H1 (cell line): ENCODE results near the gene DNAAF5. TPM values are rescaled to one million over a fixed set of nuclear protein-coding genes. Genes with fewer than 3 reads are reported as not detected.

Experiments
- FOSL1 ChIP-seq: IDR thresholded peaks from 2 replicates; pipeline ENCODE4 v1.6.1; 2011; ENCODE audit warnings: mild to moderate bottlenecking, low read depth, low read length, moderate library complexity; ENCODE audit not compliant: insufficient read depth
- GABPA ChIP-seq: IDR thresholded peaks from 2 replicates; pipeline ENCODE4 v1.6.1; 2011; ENCODE audit warnings: mild to moderate bottlenecking, low read length, moderate library complexity, borderline replicate concordance; ENCODE audit not compliant: insufficient read depth
- POLR2AphosphoS5 ChIP-seq: IDR thresholded peaks from 2 replicates; pipeline ENCODE4 v1.6.1; 2011; ENCODE audit warnings: low read depth, low read length
- SAP30 ChIP-seq: fragments of 300-600 bp; sonication (generic); IDR thresholded peaks from 2 replicates; pipeline ENCODE4 v1.7.1; 2012; ENCODE audit warnings: low read length, moderate library complexity, mild to moderate bottlenecking, inconsistent platforms; ENCODE audit not compliant: insufficient read depth, insufficient replicate concordance
- SIX5 ChIP-seq: IDR thresholded peaks from 2 replicates; pipeline ENCODE4 v1.6.1; 2011; ENCODE audit warnings: mild to moderate bottlenecking, low read depth, low read length
- SP2 ChIP-seq: IDR thresholded peaks from 2 replicates; pipeline ENCODE4 v1.6.1; 2012; ENCODE audit warnings: mild to moderate bottlenecking, low read length, inconsistent platforms
- polyA plus RNA-seq, 7 experiments: library from polyadenylated mRNA; depleted of rRNA in 3 of 7; stranded (reverse) in 5 of 7; unstranded in 2 of 7; fragments of >200 nt in 5 of 7; fragments of 200-250 nt in 2 of 7; gene quantifications; 1 replicate in 5 of 7; 2 replicates in 1 of 7; 4 replicates in 1 of 7; pipeline versions ENCODE4 v1.2.1 to v1.2.3, GENCODE V29; 2011 to 2013; ENCODE audit warnings: missing spikeins in 2 of 7, mixed read lengths in 2 of 7
- total RNA-seq: library from RNA; stranded (reverse); fragmentation: NEBNext Ultra II Directional; extraction: Animal tissue kit (Norgen Biotek cat#: 25700); gene quantifications from 2 replicates; pipeline ENCODE4 v1.2.1, GENCODE V29; 2021
- TF ChIP-seq, protein P1 (sequence below), 3 experiments: IDR thresholded peaks; 1 replicate in 2 of 3; 2 replicates in 1 of 3; pipeline versions ENCODE4 v1.5.1 to v1.6.1; 2011; ENCODE audit warnings: low read length in 3 of 3, mild to moderate bottlenecking in 3 of 3, inconsistent platforms in 2 of 3, low read depth in 1 of 3, moderate library complexity in 1 of 3; ENCODE audit not compliant: insufficient read depth in 1 of 3; ENCODE audit errors: control extremely low read depth in 1 of 3

DNAAF5 gene
- total and polyA plus RNA-seq, 2 of the 8 experiments (the other 6 are each of a cell fraction or from before 2014, with no cell fraction given), result 55.1 to 95.9 TPM

DNA sequence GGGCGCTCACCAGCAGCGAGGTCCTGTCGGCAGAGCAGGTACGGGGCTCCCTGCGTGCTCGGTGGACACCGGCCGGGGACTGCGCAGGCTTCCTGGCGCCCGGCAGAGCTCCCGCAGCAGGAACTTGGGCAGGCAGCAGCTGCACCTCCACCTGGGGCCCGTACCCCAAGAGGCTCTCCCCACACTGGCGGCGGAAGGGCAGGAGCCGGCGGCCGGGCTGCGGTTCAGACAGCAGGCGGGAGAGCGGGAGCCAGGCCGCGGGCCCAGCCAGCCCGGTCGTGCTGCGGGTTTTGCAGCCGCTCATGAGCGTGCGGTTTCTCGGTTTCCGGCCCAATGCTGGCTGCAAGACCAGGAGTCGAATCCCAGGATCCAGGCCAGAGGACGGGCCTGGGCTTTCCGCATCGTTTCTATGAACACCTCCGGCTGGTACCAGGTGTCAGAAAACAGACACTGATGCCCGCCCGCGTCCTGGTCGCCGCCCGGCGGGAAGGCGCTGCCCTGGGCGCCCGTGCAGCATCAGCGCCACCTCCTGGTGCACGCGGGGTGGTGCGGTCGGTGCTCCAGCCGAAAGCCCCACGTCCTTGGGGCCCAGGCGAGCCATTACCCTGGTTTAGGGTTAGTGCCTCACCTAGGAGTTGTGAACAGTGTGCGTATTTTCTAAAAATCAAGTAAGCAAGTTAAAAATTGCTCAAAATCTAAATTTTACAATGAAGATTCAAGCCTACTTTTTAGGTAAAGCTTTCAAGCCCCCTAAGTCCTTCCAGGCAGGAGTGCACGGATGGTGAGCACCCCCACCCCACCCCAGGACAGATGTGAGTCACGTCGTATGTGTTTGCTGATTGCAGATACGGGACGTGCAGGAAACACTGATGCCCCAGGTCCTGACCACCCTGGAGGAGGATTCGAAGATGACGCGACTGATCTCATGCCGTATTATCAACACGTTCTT lies 47.9 kb downstream of the DNAAF5 start (continued):
- TF ChIP-seq SIX5 (no peak), SP2 (no peak), POLR2AphosphoS5 (no peak), SAP30 (no peak), FOSL1 (no peak), GABPA (peak; percentile 79)
- TF ChIP-seq, protein P1, sequence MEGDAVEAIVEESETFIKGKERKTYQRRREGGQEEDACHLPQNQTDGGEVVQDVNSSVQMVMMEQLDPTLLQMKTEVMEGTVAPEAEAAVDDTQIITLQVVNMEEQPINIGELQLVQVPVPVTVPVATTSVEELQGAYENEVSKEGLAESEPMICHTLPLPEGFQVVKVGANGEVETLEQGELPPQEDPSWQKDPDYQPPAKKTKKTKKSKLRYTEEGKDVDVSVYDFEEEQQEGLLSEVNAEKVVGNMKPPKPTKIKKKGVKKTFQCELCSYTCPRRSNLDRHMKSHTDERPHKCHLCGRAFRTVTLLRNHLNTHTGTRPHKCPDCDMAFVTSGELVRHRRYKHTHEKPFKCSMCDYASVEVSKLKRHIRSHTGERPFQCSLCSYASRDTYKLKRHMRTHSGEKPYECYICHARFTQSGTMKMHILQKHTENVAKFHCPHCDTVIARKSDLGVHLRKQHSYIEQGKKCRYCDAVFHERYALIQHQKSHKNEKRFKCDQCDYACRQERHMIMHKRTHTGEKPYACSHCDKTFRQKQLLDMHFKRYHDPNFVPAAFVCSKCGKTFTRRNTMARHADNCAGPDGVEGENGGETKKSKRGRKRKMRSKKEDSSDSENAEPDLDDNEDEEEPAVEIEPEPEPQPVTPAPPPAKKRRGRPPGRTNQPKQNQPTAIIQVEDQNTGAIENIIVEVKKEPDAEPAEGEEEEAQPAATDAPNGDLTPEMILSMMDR (IDR thresholded peaks at IDR 0.05; ENCODE audit: control extremely low read depth in 1 of 3, insufficient read depth in 1 of 3, low read depth in 1 of 3, low read length in 3 of 3), result peak; percentile 89 to 99 (median 97)
